Stomach (tissue), 9 donors: Measurements from ENCODE around the gene OR5F1. TPM values are rescaled to one million over a fixed set of nuclear protein-coding genes. Genes with fewer than 3 reads are reported as not detected.

ENCODE experiments used
- DNase-seq, 2 donors: peaks; one replicate each; pipeline versions ENCODE4 v3.0.0 to v3.0.0-alpha.2; 2013 to 2019
- H3K27ac ChIP-seq, 5 donors: fragments of 200-600 bp in 4 of 5; sonication (generic) in 4 of 5; one replicate each; pipeline ENCODE4 v1.5.1; 2013 to 2019; ENCODE audit warnings: mild to moderate bottlenecking in 1 of 5, moderate library complexity in 1 of 5
- H3K27me3 ChIP-seq, 3 donors: fragments of 200-600 bp; sonication (generic); one replicate each; pipeline ENCODE4 v1.5.1; 2017 to 2019; ENCODE audit warnings: mixed run types in 1 of 3
- H3K36me3 ChIP-seq, 4 donors: fragments of 200-600 bp; sonication (generic); 1 replicate in 3 of 4; 2 replicates in 1 of 4; pipeline ENCODE4 v1.5.1; 2016 to 2019
- H3K4me1 ChIP-seq, 4 donors: fragments of 200-600 bp; sonication (generic); one replicate each; pipeline ENCODE4 v1.5.1; 2016 to 2019
- H3K4me3 ChIP-seq, 4 donors: fragments of 200-600 bp; sonication (generic) in 3 of 4; one replicate each; pipeline ENCODE4 v1.5.1; 2016 to 2019; ENCODE audit warnings: mild to moderate bottlenecking in 1 of 4
- H3K9me3 ChIP-seq, 4 donors: fragments of 200-600 bp; sonication (generic); one replicate each; pipeline ENCODE4 v1.5.1; 2016 to 2019
- CTCF ChIP-seq, 7 experiments: fragments of 450-650 bp in 4 of 7; fragments of 200-600 bp in 3 of 7; sonication (generic) in 3 of 7; IDR thresholded peaks; one replicate each; pipeline ENCODE4 v1.5.1; 2016 to 2019; ENCODE audit warnings: antibody characterized with exemption in 7 of 7, control low read depth in 2 of 7, mild to moderate bottlenecking in 1 of 7
- EP300 ChIP-seq: sonication (generic); formaldehyde crosslinking; IDR thresholded peaks from one replicate; pipeline ENCODE4 v1.6.1; 2017; ENCODE audit warnings: antibody characterized with exemption
- POLR2A ChIP-seq, 4 donors: fragments of 450-650 bp; IDR thresholded peaks; one replicate each; pipeline ENCODE4 v1.6.1; 2016; ENCODE audit warnings: antibody characterized with exemption in 4 of 4, control low read depth in 2 of 4, mild to moderate bottlenecking in 1 of 4, moderate library complexity in 1 of 4
- POLR2AphosphoS5 ChIP-seq, 3 donors: sonication (generic); formaldehyde crosslinking; IDR thresholded peaks; one replicate each; pipeline ENCODE4 v1.6.1; 2016; ENCODE audit warnings: antibody characterized with exemption in 3 of 3
- WGBS, 5 donors: extraction: QIAGEN DNeasy Blood & Tissue Kit in 3 of 5; methylation state at CpG; one replicate each; pipeline versions ENCODE4 v1.1.5 to v1.1.7; 2013 to 2018; 5-methylcytosine and 5-hydroxymethylcytosine counted together
- intact Hi-C: fragments of 100-400 bp; cut with DNase I; formaldehyde crosslinking; loops from one replicate; pipeline ENCODE4 v1.15.1; 2023; ENCODE audit warnings: low total_unique reads
- polyA plus RNA-seq, 3 donors: library from polyadenylated mRNA; stranded (reverse); fragments of 200-250 nt; gene quantifications; one replicate each; pipeline ENCODE4 v1.2.3, GENCODE V29; 2013
- total RNA-seq, 5 donors: library from RNA; depleted of rRNA; stranded (reverse); fragments of >200 nt; gene quantifications; one replicate each; pipeline versions ENCODE4 v1.1.0 to v1.2.3, GENCODE V29; 2014 to 2016
- donor health status: healthy with polysubstance abuse.
- donor health status: Bipolar disorder and iron deficiency.
- donor health status: healthy.

The OR5F1 gene
- total and polyA plus RNA-seq, 8 donors = not detected

GRCh38 chr11:55970935-55971334, 23.5 kb downstream of the OR5F1 start:
- no peak overlapping the region for H3K4me3 ChIP-seq
- intact Hi-C loops = no loop called here
- H3K27me3 ChIP-seq = no peaks in the 10 kb centered on the region
- no peaks in the 10 kb centered on the region for H3K4me1 ChIP-seq
- peaks cover 0 to 16% (median 4%) of the 10 kb centered on the region in 4 donors for H3K9me3 ChIP-seq
- no peak for DNase-seq
- 86 to 95% (median 90%) methylated on average over 3 of the region's 3 CpGs for WGBS, 5 donors
- no peak for TF ChIP-seq POLR2AphosphoS5 (IDR thresholded peaks at IDR 0.05)
- TF ChIP-seq EP300 = no peak
- no peak for TF ChIP-seq CTCF (IDR thresholded peaks at IDR 0.05)
- no peak overlapping the region for H3K27ac ChIP-seq
- H3K36me3 ChIP-seq = no peaks in the 10 kb centered on the region

- H3K4me1 ChIP-seq = no peaks in the 10 kb centered on the region
- TF ChIP-seq POLR2A (IDR thresholded peaks at IDR 0.05) (no peak), CTCF (IDR thresholded peaks at IDR 0.05) (no peak), POLR2AphosphoS5 (IDR thresholded peaks at IDR 0.05) (no peak), EP300 (no peak)
- WGBS, 5 donors = 71 to 91% (median 84%) methylated on average over 2 of the region's 2 CpGs
Observed at GRCh38 chr11:55969845-55970244, 24.6 kb downstream of the OR5F1 start, which contains the start of gene OR10AG1. TSS of gene OR10AG1 (minus strand) at chr11:55969945. CDS start at chr11:55969907, 38 bp downstream.

GRCh38 chr11:55967914-55968313, 26.5 kb downstream of the OR5F1 start:
- Histone ChIP-seq H3K27ac (no peak overlapping the region), H3K27me3 (no peaks in the 10 kb centered on the region), H3K4me3 (no peak overlapping the region), H3K9me3 (peaks cover 0 to 16% (median 4%) of the 10 kb centered on the region in 4 donors), H3K36me3 (no peaks in the 10 kb centered on the region), H3K4me1 (no peaks in the 10 kb centered on the region)
- whole genome bisulfite sequencing, 5 donors = 80 to 90% (median 86%) methylated on average over 5 of the region's 5 CpGs
- TF ChIP-seq EP300 (no peak), CTCF (IDR thresholded peaks at IDR 0.05) (no peak), POLR2A (IDR thresholded peaks at IDR 0.05) (no peak), POLR2AphosphoS5 (IDR thresholded peaks at IDR 0.05) (no peak)
- no peak for DNase-seq
- intact Hi-C loops = no loop called here

More at GRCh38 chr11:55969845-55970244, 24.6 kb downstream of the OR5F1 start, which contains the start of gene OR10AG1:
- Histone ChIP-seq H3K9me3 (peaks cover 0 to 16% (median 4%) of the 10 kb centered on the region in 4 donors), H3K27ac (no peak within 1 kb of the TSS), H3K4me3 (no peak within 1 kb of the TSS), H3K27me3 (no peaks in the 10 kb centered on the region), H3K36me3 (no peaks in the 10 kb centered on the region)
- intact Hi-C loops = no loop called here
- DNase-seq = no peak

GRCh38 chr11:55966391-55966790, 28.0 kb downstream of the OR5F1 start:
- intact Hi-C loops = no loop called here
- no peak for DNase-seq
- no peak overlapping the region for H3K4me3 ChIP-seq
- H3K9me3 ChIP-seq = peaks cover 0 to 9% (median 4%) of the 10 kb centered on the region in 4 donors
- H3K36me3 ChIP-seq = no peaks in the 10 kb centered on the region
- 64 to 76% (median 73%) methylated on average over 2 of the region's 2 CpGs for WGBS, 5 donors
- H3K27ac ChIP-seq = no peak overlapping the region
- TF ChIP-seq EP300 (no peak), CTCF (IDR thresholded peaks at IDR 0.05) (no peak), POLR2A (IDR thresholded peaks at IDR 0.05) (no peak), POLR2AphosphoS5 (IDR thresholded peaks at IDR 0.05) (no peak)
- H3K4me1 ChIP-seq = no peaks in the 10 kb centered on the region
- no peaks in the 10 kb centered on the region for H3K27me3 ChIP-seq
